PFSK-1 (cell line): Measurements from ENCODE around the gene ZNF346.

Experiments used
- POLR2AphosphoS5 ChIP-seq: IDR thresholded peaks from 2 replicates; pipeline ENCODE4 v1.6.1; 2012; ENCODE audit warnings: low read depth, mild to moderate bottlenecking, control low read depth, low read length, moderate library complexity
- TAF1 ChIP-seq: IDR thresholded peaks from 2 replicates; pipeline ENCODE4 v1.6.1; 2012; ENCODE audit warnings: low read length, control low read depth, borderline replicate concordance; ENCODE audit not compliant: insufficient read depth
- TF ChIP-seq, protein P1 (sequence below), 2 experiments: IDR thresholded peaks; 2 replicates each; pipeline versions ENCODE4 v1.6.1 to v1.8.0; 2011 to 2012; ENCODE audit warnings: low read depth in 2 of 2, low read length in 2 of 2, control low read depth in 1 of 2, inconsistent platforms in 1 of 2, mild to moderate bottlenecking in 1 of 2, moderate library complexity in 1 of 2; ENCODE audit not compliant: insufficient read depth in 1 of 2

GRCh38 chr5:177003649-177004048 is 18.8 kb upstream of the ZNF346 start:
- TF ChIP-seq, protein P1, sequence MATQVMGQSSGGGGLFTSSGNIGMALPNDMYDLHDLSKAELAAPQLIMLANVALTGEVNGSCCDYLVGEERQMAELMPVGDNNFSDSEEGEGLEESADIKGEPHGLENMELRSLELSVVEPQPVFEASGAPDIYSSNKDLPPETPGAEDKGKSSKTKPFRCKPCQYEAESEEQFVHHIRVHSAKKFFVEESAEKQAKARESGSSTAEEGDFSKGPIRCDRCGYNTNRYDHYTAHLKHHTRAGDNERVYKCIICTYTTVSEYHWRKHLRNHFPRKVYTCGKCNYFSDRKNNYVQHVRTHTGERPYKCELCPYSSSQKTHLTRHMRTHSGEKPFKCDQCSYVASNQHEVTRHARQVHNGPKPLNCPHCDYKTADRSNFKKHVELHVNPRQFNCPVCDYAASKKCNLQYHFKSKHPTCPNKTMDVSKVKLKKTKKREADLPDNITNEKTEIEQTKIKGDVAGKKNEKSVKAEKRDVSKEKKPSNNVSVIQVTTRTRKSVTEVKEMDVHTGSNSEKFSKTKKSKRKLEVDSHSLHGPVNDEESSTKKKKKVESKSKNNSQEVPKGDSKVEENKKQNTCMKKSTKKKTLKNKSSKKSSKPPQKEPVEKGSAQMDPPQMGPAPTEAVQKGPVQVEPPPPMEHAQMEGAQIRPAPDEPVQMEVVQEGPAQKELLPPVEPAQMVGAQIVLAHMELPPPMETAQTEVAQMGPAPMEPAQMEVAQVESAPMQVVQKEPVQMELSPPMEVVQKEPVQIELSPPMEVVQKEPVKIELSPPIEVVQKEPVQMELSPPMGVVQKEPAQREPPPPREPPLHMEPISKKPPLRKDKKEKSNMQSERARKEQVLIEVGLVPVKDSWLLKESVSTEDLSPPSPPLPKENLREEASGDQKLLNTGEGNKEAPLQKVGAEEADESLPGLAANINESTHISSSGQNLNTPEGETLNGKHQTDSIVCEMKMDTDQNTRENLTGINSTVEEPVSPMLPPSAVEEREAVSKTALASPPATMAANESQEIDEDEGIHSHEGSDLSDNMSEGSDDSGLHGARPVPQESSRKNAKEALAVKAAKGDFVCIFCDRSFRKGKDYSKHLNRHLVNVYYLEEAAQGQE (IDR thresholded peaks at IDR 0.05; ENCODE audit: insufficient read depth in 1 of 2, low read depth in 2 of 2, low read length in 2 of 2), result no peak
- TF ChIP-seq POLR2AphosphoS5, result no peak
- no peak for TF ChIP-seq TAF1
